OCI-LY7 (cell line): Measurements from ENCODE around the gene ADGRG4.

Source experiments
- EZH2phosphoT487 ChIP-seq: fragments of 200-600 bp; sonication (generic); IDR thresholded peaks from 2 replicates; pipeline ENCODE4 v1.6.1; 2018; ENCODE audit warnings: low read depth, borderline replicate concordance, mild to moderate bottlenecking, mixed run types, antibody characterized with exemption, low read length, moderate library complexity, mixed read lengths
- TF ChIP-seq, protein P1 (sequence below): fragments of 200-600 bp; sonication (generic); conservative IDR thresholded peaks from 2 replicates; pipeline ENCODE4 v1.5.1; 2014; ENCODE audit warnings: mild to moderate bottlenecking, antibody characterized with exemption, low read length, moderate library complexity, mixed read lengths

DNA sequence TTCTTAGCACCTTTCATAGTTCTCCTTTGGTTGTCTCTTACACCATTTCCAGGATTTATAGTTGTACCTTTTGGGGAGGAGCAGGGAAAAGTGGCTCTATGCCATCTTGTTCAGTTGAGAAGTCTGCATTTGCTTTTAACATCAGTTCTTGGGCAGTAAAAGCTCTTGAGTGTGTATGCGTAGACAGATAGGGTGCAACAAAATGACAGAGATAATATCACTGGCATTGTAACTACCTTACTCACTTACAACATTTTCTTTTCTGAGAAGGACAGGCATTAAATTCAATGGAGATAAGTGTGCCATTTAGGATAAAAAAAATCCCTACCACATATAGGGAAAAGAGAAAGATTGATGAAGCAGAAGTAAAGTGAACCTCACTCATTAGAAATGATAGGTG, 38.9 kb downstream of the ADGRG4 start:
- TF ChIP-seq, protein P1, sequence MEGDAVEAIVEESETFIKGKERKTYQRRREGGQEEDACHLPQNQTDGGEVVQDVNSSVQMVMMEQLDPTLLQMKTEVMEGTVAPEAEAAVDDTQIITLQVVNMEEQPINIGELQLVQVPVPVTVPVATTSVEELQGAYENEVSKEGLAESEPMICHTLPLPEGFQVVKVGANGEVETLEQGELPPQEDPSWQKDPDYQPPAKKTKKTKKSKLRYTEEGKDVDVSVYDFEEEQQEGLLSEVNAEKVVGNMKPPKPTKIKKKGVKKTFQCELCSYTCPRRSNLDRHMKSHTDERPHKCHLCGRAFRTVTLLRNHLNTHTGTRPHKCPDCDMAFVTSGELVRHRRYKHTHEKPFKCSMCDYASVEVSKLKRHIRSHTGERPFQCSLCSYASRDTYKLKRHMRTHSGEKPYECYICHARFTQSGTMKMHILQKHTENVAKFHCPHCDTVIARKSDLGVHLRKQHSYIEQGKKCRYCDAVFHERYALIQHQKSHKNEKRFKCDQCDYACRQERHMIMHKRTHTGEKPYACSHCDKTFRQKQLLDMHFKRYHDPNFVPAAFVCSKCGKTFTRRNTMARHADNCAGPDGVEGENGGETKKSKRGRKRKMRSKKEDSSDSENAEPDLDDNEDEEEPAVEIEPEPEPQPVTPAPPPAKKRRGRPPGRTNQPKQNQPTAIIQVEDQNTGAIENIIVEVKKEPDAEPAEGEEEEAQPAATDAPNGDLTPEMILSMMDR = no peak
- no peak for TF ChIP-seq EZH2phosphoT487
